Lower leg skin (tissue), 3 donors: ENCODE results near the gene MRPL49.

Source experiments
- POLR2A ChIP-seq, 2 donors: fragments of 450-650 bp; IDR thresholded peaks; one replicate each; pipeline ENCODE4 v1.6.1; 2016 to 2017; ENCODE audit warnings: antibody characterized with exemption in 2 of 2, mild to moderate bottlenecking in 1 of 2, moderate library complexity in 1 of 2
- TF ChIP-seq, protein P1 (sequence below), 3 donors: fragments of 450-650 bp; IDR thresholded peaks; one replicate each; pipeline ENCODE4 v1.5.1; 2016; ENCODE audit warnings: antibody characterized with exemption in 3 of 3, mild to moderate bottlenecking in 3 of 3, moderate library complexity in 2 of 3

DNA sequence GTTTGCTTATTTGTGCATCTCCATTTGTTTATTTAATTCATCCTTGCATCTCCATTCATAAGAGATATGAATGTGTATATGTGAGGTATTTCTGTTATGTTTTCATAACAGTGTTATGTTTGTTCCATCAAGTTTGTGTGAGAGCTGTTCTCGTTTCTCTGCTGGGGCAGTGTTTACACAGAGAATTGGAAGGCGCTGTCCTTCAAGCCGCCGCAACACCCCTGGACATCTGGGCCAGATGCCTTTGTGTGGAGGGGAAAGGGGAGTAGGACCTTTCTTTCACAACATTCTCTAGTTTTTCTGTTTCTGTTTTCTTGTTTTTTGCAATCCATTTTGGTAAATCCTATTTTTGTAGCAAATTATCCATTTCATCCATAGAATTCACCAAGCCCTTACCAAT, 17.5 kb upstream of the MRPL49 start:
- TF ChIP-seq, protein P1, sequence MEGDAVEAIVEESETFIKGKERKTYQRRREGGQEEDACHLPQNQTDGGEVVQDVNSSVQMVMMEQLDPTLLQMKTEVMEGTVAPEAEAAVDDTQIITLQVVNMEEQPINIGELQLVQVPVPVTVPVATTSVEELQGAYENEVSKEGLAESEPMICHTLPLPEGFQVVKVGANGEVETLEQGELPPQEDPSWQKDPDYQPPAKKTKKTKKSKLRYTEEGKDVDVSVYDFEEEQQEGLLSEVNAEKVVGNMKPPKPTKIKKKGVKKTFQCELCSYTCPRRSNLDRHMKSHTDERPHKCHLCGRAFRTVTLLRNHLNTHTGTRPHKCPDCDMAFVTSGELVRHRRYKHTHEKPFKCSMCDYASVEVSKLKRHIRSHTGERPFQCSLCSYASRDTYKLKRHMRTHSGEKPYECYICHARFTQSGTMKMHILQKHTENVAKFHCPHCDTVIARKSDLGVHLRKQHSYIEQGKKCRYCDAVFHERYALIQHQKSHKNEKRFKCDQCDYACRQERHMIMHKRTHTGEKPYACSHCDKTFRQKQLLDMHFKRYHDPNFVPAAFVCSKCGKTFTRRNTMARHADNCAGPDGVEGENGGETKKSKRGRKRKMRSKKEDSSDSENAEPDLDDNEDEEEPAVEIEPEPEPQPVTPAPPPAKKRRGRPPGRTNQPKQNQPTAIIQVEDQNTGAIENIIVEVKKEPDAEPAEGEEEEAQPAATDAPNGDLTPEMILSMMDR (IDR thresholded peaks at IDR 0.05), result no peak
- no peak for TF ChIP-seq POLR2A (IDR thresholded peaks at IDR 0.05)
